Prostate gland (tissue), 2 donors: Measurements from ENCODE around the gene NKX1-2.

Experiments used
- CTCF ChIP-seq, 4 experiments: fragments of 200-600 bp in 2 of 4; fragments of 450-650 bp in 2 of 4; sonication (generic) in 2 of 4; IDR thresholded peaks; 1 replicate in 3 of 4; 2 replicates in 1 of 4; pipeline ENCODE4 v1.5.1; 2016 to 2019; ENCODE audit warnings: antibody characterized with exemption in 4 of 4, mild to moderate bottlenecking in 2 of 4, moderate library complexity in 2 of 4
- POLR2A ChIP-seq: fragments of 450-650 bp; IDR thresholded peaks from one replicate; pipeline ENCODE4 v1.6.1; 2016; ENCODE audit warnings: antibody characterized with exemption, mild to moderate bottlenecking
- POLR2AphosphoS5 ChIP-seq: sonication (generic); formaldehyde crosslinking; IDR thresholded peaks from one replicate; pipeline ENCODE4 v1.6.1; 2017; ENCODE audit warnings: antibody characterized with exemption

GRCh38 chr10:124470544-124471434 lies 21.0 kb upstream of the NKX1-2 start:
- no peak for TF ChIP-seq POLR2AphosphoS5
- no peak for TF ChIP-seq CTCF (IDR thresholded peaks at IDR 0.05)
- no peak for TF ChIP-seq POLR2A
